Activated gamma-delta T cell treated with anti-CD3 and anti-CD28 coated beads, Interleukin-2, amount 50 U/mL, for 16 hours (primary cell): Measurements from ENCODE around the gene PLEKHA6.

Source experiments
- DNase-seq: peaks from one replicate; pipeline ENCODE4 v3.0.0-alpha.2; 2020; ENCODE audit warnings: low read depth

Gene PLEKHA6

DNA sequence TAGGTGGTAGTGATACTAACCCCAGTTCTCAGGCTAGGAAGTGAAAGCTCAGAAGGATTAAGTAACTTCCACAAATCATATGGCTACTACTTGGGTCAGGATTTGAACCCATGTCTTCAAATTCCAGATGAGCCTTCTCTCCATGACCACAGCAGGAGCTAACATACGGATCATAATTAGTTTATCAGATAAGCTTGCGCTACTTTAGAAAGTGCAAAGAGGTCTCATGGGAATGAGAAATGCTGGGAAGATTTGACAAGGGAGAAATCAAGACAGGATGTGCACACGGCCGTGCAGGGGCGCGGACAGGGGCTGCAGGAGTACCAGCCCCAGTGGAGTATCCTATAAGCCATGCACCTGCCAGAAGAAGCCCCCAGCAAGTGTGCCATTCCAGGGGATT, 5.2 kb downstream of the PLEKHA6 start:
- no peak for DNase-seq

DNA sequence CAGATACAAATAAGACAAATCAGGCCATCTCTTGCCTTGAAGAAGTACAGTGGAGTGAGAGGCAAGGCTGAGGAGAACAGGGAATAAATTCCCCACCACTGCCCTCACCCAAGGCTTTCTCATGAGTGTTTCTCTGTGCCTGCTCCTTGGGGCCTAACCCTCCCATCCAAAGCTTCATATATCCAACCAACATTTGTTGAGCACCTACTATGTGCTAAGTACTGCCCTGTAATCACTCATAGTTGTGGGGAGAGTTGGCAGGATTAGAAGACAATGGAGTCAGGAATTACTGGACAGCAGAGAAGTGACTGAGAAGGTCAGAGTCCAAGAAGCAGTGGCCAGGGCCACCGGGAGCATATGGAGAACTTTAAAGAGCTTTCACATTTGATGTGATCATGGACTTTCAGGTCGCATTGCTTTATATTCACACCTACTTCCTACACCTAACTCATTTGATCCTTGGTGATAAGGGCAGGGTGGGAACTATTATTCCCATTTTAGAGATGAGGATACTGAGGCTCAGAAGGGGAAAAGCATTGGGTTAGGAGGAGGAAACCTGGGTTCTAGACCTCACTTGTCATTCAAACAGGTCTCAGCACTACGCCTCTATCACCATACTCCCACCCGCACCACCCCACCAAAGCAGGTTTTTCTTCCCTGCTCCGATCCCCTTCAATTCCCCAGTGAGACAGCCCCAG, 6.4 kb downstream of the PLEKHA6 start:
- DNase-seq, result no peak

DNA sequence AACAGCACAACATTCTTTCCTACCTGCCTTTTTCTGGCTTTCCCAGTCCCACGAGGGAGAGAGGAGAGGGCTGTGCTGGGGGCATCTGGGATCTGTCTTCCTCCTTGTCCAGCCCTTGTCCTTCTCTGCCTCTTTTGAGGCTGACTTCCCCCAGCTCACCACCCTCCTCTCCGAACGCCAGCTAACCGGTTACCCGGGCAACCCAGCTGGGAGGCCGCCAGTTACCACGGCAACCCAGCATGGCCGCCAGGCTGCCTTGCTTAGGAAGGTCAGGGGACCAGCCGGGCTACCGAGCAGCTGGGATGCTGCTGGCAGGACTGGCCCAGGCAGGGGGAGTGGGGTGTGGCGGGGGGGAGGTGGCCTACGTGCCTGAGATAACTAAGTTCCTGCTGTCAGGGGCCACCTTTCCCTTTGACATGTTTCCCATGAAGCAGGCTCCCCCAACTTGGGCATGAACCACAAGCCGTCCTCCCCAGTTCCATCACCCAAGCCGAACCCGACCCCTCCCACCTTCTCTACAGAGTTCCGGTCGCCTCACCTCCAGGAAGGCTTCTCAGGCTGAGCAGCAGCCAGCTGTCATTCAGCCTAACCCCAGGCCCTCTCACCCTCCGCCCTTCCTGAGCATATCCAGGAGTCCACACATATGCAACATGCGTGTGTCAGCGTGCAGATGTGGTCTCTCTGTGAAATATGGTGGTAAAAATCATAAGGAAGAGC, 8.7 kb downstream of the PLEKHA6 start:
- no peak for DNase-seq

DNA sequence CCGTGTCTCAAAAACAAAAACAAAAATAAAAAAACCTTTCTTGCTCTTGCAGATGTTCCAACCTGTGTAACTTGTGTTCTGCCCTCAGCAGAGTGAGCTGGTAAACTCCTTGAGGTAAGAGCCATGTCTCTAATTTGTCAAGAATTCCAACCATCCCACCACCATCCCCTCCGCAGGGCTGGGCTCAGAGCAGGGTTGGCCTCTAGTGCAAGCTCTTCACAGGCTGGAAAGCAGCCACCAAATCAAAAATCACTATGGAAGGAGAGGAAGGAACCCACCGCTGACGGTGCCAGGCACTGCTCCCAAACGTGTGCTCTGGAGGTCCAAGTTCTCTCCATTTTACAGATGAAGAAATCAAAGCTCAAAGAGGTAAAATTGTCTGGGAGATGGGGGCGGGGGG, 9.4 kb downstream of the PLEKHA6 start:
- DNase-seq, result no peak

DNA sequence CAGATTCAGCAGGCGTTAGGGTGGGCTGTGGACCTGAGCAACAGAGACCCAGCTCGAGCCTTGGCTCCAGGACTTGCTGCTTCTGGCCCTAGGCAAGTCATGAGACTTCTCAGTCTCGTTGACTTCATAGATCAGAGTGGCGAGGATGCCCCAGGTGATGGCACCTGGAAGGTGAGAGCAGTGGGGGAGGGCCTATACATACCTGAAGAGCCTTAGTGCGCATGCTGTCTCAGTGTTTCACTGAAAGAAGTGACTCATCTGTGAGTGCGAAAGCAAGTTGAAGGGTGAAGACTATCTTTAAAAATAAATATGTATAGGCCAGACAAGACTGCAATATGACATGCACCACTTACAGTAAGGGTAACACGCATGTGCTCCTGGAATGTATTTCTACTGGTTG, 10.1 kb downstream of the PLEKHA6 start:
- no peak for DNase-seq

DNA sequence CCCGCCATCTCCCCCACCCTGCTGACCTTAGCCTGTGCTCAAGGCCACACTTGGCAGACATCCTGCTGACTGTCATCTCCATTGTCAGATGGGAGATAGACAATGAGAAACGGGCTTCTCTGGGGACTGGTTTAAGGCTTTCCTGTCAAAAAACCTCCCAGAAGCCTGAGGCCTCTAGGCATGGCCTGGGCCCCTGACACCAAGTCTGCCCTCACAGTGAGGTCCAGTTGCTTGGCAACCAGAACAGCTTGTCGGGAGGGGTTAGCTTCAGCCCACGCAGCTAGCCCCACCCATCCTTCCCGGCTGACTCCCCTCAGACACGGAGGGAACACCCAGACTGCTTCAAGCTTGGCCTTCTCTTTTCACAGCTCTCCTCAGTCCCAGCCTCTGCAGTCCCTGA, 11.0 kb downstream of the PLEKHA6 start:
- no peak for DNase-seq

DNA sequence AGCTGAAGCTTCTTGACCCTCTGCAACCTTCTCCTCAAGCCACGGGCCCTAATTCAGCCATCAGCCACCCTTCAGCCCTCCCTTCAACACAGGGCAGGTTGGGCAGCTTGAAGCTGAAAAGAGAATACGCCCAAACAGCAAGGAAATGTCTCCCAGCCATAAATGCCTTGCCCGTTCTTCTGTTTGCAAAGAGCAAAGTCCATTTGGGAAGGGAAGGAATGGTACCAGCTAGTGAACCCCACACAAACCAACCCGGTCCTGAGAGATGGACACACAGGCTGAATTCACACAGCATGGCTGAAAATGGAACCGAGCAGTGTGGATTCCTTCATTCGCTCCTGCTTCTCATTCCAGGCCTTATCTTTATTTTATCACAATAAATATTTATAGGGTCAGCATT, 11.5 kb downstream of the PLEKHA6 start:
- no peak for DNase-seq

DNA sequence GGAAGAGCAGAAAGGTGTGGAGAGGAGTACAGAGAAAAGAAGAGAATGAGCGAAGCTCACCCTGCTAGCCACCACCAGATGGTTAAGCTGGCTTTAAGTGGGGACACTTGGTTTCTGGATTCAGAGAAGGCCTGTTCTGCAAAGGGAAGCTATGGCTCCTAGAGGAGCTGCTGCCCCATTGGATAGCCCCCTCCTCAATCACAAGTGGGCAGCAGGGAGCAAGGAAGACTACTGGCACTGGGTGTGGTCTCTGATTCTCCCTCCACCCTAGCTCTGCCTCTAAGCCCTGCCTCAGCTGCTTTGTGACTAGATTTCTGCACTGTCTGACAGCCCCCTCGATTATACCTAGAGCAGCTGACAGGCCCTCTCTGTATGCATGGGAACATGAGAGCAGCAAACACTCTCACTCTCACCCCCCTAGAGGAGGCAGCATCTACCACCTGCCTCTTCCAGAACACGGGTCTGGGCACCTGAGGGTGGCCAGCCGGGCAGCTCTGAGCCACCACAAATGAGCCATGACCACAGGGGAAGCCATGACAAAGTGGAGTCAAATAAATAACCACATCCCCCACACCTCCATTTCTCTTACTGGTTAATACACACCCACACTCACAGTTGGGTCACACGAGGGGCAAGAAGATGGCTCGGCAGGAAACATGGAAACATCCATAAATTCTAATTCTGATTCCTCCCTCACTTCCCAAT, 13.6 kb downstream of the PLEKHA6 start:
- no peak for DNase-seq

DNA sequence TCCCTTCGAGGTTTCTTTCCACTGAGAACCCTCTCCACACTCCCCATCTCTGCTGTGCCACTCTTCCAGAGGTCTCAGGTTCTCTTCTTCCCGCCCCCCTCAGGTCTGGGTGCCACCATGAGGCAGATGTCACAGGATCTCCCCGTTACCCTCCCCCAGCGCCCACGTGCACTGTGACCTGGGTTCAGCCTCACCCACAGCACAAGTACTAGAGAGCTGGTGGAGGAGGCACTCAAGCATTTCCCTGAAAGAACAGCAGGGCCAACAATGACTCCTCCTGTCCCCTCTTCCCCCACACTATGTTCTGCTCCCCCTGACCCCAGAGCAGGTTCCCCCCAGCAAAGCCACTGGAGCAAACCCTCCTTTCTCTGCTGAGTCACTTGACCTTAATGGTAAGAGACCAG, 14.3 kb downstream of the PLEKHA6 start:
- no peak for DNase-seq

DNA sequence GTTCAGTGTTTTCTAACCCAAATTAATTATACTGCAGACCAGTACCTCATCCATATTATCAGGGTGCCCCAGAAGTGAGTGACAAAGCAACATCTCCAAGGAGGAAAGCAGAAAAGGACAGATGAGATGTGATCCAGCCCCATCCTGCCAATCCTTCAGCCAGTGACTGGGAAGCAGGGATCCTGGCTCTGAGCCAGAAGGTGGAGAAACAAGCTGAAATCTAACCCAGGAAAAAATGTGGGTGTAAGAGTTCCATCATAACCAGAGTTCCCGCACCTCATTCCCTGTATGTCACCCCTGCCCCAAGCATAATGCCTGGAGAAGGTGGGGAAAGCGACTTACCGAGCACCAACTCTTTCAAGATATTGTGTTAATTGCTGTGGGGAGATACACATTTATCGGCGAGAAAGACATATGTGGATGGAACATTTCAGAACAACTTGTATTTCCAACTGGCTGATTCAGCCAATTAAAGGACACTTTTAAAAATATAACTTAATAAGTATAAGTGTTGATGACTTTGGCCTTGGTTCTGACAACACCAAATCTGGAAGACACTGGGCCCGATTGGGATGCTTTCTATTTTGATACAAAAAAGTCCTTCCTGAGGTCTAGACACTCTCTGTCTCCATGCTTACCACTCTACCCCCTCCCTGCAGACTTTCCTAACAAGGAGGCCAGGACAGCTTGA, 14.9 kb downstream of the PLEKHA6 start:
- DNase-seq, result no peak

DNA sequence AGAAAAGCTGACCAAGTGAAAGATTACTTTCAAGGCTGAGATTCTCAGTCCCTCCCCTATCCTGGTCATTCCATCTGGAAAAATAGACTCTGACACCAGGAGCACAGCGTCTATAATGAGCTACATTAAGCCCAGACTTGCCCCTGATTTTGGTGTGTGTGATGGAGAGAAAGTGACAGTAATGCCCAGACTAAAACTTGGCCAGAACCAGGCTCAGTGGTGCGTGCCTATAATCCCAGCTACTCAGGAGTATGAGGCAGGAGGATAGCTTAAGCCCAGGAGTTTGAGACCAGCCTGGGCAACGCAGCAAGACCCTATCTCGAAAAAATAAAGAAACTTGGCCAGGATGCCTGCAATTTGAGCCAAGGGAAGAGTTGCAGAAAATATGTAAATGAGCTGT, 15.9 kb downstream of the PLEKHA6 start:
- no peak for DNase-seq

DNA sequence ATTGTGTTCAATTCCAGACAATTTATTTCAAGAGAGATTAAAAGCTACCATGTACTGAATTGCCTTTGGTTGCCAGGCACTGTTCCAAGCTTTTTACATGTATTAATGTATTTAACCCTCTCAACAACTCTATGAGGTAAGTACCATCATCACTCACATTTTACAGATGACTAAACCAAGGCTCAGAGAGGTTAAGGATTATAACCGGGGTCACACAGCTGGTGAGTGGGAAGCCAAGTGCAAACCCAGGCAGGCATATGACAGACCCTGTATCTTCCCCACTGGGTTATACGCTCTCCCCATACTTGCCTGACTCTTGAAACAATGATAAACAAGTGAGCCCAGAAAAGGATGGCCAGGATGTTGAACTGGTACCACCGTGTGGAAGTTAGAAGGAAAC, 16.5 kb downstream of the PLEKHA6 start:
- DNase-seq, result no peak

DNA sequence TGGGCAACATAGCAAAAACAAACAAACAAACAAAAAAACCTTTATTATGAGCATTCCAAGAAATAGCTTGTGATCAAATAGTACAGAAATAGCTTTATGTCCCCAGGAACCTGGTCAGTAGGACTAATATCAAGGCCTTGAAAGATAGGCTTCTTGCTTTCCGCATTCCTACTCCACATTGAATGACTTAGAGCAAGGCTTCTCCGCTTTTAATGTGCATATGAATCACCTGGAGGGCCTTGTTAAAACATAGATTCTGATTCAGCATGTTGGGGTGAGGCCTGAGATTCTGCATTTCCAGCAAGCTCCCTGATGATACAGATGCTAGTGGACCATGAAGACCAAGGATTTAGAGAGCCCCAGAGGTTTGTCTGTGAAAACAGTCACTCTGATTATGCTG, 17.4 kb downstream of the PLEKHA6 start:
- no peak for DNase-seq

DNA sequence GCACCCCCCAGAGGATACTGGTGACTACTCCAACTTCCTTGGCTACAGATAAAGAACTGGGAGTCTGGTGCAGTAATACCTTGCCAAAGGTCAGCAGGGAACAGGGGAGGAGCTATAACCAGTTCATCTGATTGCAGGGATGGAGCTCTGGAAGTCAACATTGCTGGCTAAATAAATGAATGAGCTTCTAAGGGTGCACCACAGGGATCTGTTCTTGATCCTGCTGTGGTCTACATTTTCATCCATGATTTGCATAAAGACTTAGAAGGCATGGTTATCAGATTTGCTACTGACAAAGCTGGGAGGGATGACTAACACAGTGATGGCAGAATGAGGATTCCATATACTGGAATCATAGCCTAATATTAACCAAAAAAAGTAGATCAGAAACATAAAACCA, 18.3 kb downstream of the PLEKHA6 start:
- DNase-seq, result no peak

DNA sequence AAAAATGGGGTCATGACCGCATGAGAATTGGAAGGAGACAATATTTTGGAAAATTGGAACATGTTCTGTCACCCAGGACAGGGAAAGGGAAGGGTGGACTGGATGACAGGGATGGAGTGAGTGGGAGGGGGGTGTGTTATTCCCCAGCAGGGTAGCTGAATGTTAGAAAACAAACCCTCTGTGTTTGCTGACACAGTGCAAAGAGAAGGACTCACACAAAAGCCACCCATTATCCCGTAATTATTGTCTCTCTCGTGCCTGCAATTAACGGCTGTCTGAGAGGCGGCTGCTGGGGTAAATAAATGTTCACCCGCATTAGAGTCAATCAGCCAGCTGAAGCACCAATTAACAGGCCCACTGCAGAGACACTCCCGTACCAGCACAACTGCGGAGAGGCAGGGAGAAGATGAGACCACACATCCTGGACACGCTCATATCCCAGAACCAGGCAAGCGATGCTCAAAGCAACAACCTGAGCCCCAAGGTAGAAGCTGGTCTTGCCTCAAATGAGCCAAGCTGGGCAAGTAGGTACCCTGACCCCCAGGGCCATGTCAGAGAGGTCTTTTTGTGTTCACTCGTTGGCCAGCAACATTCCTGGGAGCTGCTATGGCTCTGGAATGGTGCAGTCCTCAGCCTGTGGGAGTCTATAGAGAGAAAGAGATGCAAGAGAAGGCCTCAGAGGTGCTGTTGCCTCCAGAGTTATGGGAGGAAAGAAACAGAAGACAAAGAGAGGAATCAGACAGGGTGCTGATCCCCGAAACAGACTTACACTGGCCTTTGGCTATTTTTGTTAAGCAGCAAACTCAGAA, 19.4 kb downstream of the PLEKHA6 start:
- DNase-seq, result no peak

DNA sequence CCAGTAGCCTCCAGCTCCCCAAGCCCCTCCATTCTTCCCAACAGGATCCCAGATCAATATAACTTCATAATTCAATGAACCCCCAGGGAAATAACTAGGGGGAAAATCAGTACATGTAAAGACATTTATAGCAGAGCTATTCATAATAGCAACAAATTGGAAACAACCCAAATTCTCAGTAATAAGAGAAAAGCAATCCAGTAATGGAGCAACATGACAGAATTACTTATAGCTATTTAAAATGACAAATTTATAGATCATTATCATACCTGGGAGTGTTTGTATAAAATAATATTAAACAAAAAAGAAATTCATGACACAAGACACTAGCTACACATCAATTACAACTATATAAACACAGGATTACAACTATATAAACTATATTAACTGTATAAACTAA, 20.2 kb downstream of the PLEKHA6 start:
- DNase-seq, result no peak

DNA sequence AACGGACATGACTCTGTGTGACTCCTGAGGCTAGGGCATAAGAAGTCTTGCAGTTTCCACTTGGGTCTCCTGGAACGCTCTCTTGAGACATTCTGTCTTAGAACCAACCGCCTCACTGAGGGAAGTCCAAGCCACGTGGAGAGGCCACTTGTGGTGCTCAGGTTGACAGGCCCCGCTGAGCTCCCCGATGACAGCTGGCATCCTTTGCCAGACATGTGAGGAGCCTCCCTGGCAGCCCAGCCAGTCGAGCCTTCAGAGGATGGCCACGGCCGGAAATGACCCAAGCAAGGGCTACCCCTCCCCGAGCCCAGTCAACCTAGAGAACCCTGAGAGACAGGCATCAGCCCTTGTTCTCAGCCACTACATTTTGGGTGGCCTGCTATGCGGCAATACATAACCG, 20.7 kb downstream of the PLEKHA6 start:
- no peak for DNase-seq

DNA sequence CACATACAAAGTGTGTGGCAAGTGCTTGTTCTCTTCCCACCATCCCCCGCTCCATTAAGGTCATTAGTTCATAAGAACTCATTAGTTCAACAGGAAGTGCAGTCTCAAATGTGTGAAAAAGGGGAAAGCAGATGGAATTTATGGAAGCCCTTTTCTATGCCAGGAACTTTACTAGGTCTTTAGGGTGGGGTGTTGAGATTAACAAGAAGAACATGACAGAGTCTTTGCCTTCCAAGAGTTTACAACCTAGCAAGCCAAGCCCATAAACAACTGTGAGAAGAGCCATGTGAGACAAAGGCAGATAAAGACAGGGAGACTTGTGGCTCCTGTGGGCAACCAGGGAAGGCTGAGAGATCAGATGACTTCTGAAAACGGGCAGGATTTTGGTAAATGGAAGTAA, 21.4 kb downstream of the PLEKHA6 start:
- DNase-seq, result no peak

DNA sequence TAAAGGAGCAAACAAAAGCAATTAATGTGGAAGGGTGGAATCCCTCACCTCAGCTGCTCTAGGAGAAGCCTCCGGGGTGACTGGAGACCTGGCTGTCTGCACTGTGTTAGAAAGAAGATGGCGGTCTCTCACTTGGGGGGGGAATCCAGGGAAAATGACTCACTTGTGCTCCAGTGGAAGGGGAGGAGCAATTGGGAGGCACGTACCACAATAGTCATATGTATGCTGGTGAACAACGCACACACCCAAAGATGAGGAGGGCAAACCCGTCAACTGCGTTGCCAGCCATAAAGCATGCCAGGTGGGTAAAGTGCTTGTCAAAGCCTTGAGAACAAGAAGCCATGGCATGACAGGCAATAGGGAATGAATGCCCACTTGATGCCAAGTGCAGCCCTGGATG, 22.1 kb downstream of the PLEKHA6 start:
- DNase-seq, result no peak

DNA sequence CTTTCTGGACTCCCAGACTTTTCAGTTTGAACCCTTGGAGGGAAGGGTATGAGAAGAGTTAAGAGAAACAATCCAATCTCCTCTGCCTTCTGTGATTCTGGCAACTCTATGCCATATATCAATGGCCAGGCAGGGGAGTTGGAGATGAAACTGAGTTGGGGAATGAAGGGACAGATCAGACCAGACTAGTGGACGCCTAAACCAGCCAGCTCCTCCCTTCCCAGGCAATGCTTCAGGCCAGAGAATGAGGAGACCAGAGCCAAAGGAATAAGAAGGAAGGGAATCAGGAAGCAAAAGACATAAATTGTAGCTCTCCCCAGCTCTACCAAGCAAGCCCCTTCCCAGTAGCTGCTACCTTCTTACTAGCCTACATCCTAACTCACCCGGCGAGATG, 22.7 kb downstream of the PLEKHA6 start:
- no peak for DNase-seq

DNA sequence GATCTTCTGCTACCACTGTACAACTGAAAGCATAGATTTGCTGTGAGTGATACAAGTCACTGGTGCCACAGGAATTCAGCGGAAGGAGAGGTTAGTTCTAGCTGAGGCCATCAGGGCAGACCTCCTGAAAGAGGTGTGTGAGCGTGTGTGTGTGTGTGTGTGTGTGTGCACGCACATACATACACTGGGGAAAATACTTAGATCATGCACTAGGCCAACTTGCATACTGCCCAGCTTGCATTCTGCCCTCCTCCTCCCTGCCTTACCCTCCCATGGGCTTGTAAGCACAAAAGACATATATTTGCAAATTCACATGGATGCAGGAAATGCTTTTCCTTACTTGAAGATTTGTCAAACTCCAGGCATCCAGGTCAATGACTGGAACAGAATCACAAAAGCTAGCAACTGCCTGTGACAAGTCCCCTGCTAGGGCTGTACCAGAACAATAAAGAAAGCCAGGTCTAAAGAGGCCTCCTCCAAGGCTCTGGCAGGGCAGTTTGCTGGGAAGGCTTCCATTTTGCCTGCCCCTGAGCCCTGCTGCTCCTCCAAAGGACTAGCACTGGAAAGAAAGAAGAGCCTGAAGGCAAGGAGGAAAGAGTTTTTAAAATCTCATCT, 23.2 kb downstream of the PLEKHA6 start:
- no peak for DNase-seq

DNA sequence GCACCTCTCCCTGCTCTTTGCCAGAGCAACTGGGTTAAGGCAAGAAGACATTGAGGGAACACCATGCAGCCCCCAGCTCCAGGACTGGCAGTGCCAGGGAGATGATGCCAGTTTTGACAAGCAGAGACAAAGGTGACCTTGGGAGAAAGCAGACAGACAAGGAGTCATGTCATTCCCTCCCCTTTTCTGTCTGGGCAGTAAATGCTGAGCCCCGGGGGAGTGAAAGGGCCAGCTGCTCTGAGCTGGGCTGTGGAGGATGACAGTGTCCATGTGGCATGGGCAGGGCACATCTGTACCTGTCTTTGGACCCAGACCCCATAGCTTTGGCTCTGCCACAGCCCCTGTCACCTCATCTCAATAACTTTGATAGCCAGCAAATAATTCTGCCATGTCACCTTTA, 24.2 kb downstream of the PLEKHA6 start:
- DNase-seq, result no peak
